ENCODE results near the gene ULBP2.
"Not testable (repeated sequence)": the region's sequence is repeated elsewhere in the genome, so short reads cannot be mapped to it uniquely, and the experiment has no call there.

The ULBP2 gene

GRCh38 chr6:149927025-149927424, 14.8 kb upstream of the ULBP2 start:
- ATAC-seq: not testable (repeated sequence)

DNA sequence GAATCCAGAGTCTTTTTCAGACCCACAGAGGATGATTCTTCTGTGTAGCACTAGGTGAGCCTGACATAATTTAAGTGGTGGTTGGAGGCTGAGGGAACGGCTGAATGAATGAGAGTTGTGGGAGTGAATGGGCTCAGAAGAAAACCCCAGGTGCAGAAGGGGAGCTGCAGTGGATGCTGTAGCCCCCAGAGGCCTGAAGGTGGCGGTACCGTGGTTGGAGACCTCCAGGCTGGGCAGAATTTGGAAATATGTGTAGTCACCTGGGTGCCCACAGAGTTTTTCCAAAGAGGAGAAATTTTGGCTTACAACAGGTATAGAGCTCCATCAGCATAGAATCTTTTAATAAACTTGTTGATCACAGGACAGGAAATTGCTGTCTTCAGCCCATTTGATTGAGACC, 12.4 kb upstream of the ULBP2 start:
- no peak for ATAC-seq

GRCh38 chr6:149931501-149931900, 10.3 kb upstream of the ULBP2 start:
- no peak for ATAC-seq

GRCh38 chr6:149933036-149933435, 8.8 kb upstream of the ULBP2 start:
- no peak for ATAC-seq

GRCh38 chr6:149933461-149933860, 8.4 kb upstream of the ULBP2 start:
- ATAC-seq: no peak

DNA sequence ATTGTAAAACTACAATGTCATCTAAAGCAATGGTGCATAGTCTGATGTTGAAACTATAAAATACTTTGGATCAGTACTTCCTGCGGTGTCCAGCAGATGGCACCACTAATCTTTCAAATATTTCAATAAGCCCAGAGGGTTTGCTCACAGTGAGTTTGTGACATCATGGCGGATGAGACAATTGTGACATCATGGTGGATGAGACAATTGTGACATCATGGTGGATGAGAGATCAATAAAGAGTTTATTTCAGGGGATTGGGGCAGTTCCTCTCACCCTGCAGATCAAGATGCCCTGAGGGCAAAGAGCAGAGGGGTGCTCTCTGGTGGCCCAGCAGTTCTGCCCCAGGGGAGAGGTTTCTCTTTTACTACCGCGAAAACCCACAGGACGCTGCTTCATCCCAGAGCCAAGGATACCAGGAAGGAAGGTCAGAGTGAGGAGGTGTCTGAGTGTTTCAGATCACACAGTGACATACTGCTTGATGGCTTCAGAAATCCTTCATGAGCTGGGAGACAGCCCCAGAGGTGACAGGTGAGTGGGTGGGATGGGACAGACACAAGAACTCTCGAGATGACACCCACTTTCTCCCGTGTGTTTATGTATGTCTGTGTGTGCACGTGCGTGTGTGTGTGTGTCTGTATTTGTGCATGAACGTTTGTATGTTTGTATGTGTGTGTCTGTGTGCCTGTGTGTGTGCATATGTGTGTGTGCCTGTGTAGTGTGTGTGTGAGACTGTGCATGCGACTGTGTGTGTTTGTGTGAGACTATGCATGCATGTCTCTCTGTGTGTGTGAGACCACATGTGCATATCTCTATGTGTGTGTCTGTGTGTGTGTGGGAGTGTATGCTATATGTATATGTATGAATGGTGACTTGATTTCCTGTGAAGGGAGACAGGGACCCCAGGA, 7.3 kb upstream of the ULBP2 start:
- ATAC-seq: peak; percentile 37 to 49

- ATAC-seq: no peak
Measured at GRCh38 chr6:149935246-149935645, 6.6 kb upstream of the ULBP2 start.

- no peak for ATAC-seq
Measured at GRCh38 chr6:149935668-149936067, 6.1 kb upstream of the ULBP2 start.

DNA sequence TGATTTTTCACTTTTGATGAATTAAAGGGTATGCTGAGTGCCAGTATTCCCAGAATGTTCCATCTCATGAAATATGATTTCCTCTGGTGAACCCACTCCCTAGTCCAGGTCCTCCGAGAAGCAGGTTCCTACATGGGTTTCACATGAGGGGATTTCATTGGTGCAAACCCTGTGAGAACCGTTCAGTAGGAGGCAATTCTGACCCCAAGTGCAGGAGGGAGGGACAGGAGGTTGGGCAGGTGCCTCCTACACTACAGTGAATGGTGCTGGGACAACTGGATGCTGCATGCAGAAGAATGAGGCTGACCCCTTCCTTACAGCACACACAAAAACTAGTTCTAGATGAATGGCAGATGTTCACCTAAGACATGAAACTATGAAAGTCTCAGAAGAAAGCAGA, 5.1 kb upstream of the ULBP2 start:
- ATAC-seq: no peak

DNA sequence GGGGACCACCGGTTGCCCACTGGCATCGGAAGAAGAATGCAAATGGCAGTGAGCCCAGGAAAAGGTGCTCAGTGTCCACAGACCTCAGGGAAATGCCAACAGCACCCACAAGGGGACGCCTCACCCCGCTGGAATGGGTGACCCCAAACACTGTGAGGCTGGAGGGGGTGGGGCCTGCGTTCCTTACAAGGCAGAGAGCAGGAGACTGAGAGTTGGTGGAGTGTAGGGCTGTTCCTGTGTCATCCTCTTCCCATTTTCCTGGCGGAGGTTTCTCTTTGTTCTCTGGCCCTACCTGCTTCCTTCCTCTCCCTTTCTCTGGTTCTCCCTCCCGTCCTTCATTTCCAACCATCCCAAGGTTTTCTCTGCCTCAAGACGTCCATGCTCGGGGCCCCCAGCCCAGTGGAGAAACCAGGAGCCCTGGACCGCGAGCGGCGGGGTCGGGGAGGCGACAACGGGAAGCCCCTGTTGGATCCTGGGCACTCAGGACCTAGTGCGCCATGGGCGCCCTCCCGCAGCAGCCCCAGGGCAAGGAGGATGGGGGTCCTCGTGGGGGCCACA, 3.7 kb upstream of the ULBP2 start:
- peak in 1 of 2 donors; percentile 9 for ATAC-seq

DNA sequence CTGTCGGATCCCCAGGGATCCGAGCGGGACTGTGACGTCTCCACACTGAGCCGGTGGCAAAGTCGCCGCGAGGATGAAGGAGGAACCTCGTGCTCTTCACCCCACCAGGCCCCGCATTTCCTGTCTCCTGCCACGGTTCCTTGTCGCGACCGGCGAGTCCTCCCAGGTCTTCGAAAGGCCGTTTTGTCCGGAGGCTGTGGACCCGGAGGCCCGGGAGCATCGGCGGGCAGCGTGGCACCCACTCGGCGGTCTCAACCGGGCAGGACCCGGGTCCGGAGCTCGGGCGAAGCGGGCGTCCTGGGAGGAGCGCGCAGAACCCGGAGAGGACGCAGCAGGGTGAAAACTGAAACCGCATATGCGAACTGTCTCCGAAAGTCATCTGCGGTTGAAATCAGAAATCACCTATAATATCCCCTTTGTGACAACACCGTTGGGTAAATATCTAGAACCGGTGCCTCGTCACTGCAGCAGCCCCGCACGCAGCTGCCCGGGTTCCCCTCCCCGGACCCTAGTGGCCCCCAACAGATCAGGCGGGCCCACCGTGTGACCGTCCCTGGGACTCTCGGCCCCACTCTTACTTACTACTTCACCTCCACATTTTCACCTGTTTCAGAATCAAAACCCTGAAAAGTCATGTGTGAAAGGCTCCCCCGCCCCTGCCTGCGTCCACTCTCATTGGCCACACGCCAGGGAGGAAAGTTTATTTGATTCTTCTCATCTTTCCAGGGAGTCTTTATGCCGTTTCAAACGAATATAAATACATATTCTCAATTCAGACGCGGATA, 3.1 kb upstream of the ULBP2 start:
- peak; percentile 51 to 60 for ATAC-seq

DNA sequence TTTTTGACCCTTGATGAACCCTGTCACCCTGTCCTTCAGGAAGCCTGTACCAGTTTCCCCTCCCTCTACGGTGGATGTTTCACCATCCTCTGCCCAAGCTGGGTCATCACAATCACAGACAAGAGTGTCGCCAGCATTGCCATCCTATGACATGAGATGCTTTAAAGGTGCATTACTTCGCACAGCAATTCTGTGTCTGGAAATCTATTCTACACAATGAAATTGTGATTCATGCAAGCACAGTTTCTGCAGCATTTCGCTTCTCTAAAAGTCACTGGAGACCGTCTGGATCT, 2.5 kb upstream of the ULBP2 start:
- no peak for ATAC-seq

- ATAC-seq: no peak
Measured at GRCh38 chr6:149939909-149940671, 1.7 kb upstream of the ULBP2 start.

DNA sequence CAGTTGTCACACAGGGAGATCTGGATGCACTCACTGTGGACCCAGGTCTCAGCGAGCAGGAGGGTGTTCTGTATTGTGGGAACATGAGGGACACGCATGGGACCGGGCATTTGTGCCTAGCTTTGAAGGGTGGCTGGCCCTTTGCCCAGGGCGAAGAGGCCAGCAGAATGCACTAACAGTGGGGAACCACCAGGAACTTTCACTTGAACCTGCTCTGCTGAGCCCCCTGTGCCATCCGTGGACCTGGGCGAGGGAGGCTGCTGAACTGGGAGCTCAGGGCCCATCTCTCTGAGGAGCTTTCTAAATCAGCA, 1.2 kb upstream of the ULBP2 start:
- ATAC-seq: no peak

GRCh38 chr6:149942461-149942829, 631 bp downstream of the ULBP2 start:
- no peak for ATAC-seq

DNA sequence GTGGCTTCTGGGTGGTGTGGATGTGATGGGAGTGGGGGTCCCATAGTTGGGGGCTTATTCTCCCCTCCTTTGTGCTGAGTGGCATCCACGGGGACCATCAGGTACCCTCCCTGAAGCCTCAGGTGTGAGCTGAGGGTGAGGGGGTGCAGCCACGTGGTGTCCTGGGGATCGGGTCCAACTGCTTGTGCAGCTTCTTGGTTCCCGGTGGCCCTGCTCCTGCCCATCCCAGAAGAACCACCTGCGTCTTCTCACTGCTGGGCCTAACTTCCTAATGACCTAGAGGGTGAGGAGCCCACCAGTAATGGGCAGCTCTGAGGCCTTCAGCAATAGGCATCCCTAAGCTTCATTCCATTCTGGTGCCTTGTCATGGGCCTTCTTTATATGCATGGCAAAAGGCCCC, 1.5 kb downstream of the ULBP2 start:
- not testable (repeated sequence) for ATAC-seq

GRCh38 chr6:149945276-149945675, 3.5 kb downstream of the ULBP2 start:
- not testable (repeated sequence) for ATAC-seq

GRCh38 chr6:149946631-149947030, 4.8 kb downstream of the ULBP2 start:
- not testable (repeated sequence) for ATAC-seq

- not testable (repeated sequence) for ATAC-seq
Measured at GRCh38 chr6:149947533-149947932, 5.7 kb downstream of the ULBP2 start.

DNA sequence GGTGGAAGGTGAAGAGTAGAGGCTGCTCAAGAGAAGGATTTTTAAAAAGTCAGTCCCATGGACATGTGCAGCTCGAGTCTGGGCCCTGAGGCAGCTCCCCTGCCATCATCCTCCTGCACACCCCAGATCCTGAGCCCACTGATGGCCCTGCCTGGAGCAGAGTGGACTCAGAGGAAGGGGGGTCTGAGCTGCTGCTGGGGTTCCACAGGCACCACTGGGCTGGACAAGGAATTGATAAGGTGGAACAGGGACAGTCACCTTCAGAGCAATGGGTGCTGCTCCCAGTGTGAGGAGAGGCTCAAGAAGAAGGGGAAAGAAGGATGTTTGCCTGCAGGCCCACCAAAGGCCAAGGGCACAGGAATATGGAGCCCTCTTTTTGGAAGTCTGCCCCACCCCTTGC, 6.2 kb downstream of the ULBP2 start:
- no peak for ATAC-seq

DNA sequence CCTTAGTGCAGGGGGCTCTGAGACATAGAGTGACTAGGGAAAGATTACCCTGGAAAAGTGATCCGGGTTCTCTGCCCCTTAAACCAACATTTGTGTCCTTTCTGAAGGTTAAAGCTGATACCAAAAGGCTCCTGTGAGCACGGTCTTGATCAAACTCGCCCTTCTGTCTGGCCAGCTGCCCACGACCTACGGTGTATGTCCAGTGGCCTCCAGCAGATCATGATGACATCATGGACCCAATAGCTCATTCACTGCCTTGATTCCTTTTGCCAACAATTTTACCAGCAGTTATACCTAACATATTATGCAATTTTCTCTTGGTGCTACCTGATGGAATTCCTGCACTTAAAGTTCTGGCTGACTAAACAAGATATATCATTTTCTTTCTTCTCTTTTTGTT, 6.8 kb downstream of the ULBP2 start:
- no peak for ATAC-seq

DNA sequence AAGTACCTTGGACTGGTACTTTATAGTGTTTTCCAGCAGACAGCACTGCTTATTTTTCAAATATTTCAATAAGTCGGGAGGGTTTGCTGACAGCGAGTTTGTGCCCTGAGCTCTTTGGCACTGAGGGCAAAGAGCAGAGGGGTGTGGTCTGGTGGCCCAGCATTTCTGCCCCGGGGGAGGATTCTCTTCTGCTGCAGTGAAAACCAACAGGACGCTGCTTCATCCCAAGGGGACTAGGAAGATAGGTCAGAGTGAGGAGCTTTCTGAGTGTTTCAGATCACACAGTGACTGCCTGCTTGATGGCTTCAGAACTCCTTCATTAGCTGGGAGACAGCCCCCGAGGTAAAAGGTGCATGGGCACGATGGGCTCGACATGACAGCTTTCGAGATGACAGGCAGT, 8.6 kb downstream of the ULBP2 start:
- ATAC-seq: no peak

DNA sequence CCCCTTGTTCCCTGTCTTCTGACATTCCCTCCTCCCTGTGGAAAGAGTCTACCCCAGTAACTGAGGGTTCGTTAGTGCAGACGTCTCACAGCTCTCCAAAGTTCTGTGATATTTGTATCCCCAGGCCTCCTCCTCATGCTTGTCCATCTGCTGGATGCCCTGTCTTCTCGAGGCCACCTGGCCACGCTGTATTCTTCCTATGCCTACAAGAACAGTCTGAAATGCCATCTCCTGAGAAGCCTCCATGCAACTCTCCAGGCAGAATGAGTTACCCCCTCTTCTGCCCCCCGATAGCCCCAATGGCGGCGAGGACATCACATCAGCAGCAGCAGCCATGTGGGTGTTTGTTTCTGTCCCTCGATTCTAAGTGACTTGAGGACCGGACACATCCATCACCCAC, 9.3 kb downstream of the ULBP2 start:
- ATAC-seq: no peak
